Measurements from ENCODE around the gene SMPD4. TPM values are rescaled to one million over a fixed set of nuclear protein-coding genes. Genes with fewer than 3 reads are reported as not detected.
"Not testable (repeated sequence)": the region's sequence is repeated elsewhere in the genome, so short reads cannot be mapped to it uniquely, and the experiment has no call there.

Gene SMPD4
- total and polyA plus RNA-seq, 7 donors: 15.7 to 29.8 (median 24.8) TPM

DNA sequence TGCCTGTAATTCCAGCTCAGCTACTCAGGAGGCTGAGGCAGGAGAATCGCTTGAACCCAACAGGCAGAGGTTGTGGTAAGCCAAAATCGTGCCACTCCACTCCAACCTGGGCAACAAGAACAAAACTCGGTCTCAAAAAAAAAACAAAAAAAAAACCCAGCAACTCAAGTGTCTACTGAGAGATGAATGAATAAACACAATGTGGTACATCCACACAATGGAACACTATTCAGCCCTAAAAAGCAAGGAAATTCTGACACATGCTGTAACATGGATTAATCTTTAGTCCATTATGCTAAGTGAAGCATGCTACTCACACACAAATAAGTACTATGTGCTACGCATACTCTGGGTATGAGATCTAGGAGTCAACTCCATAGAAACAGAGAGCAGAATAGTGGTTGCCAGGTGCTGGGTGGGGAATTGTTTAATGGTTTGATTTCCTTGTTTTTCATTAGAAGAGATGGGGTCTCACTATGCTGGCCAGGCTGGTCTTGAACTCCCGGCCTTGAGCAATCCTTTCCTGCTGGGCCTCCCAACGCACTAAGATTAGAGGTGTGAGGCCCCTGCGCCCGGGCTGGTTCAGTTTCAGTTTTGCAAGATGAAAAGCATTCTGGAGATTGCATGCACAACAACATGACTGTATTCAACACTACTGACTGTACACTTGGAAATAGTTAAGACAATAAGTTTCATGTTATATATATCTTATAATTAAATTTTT is 15.9 kb downstream of the SMPD4 start:
- TF ChIP-seq, protein P1, sequence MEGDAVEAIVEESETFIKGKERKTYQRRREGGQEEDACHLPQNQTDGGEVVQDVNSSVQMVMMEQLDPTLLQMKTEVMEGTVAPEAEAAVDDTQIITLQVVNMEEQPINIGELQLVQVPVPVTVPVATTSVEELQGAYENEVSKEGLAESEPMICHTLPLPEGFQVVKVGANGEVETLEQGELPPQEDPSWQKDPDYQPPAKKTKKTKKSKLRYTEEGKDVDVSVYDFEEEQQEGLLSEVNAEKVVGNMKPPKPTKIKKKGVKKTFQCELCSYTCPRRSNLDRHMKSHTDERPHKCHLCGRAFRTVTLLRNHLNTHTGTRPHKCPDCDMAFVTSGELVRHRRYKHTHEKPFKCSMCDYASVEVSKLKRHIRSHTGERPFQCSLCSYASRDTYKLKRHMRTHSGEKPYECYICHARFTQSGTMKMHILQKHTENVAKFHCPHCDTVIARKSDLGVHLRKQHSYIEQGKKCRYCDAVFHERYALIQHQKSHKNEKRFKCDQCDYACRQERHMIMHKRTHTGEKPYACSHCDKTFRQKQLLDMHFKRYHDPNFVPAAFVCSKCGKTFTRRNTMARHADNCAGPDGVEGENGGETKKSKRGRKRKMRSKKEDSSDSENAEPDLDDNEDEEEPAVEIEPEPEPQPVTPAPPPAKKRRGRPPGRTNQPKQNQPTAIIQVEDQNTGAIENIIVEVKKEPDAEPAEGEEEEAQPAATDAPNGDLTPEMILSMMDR (IDR thresholded peaks at IDR 0.05): no peak
- ATAC-seq (no peak), DNase-seq (no peak)
- H3K27me3 ChIP-seq (ENCODE audit: insufficient read depth in 3 of 3, low read length in 2 of 3): no peaks in the 10 kb centered on the region
- no peak overlapping the region for H3K4me3 ChIP-seq
- H3K9me3 ChIP-seq: no peaks in the 10 kb centered on the region
- no peak overlapping the region for H3K27ac ChIP-seq
- intact Hi-C loops (cut with DNase I): no loop called here
- no peaks in the 10 kb centered on the region for H3K4me1 ChIP-seq
- WGBS, 3 donors: 95 to 98% (median 98%) methylated on average over 8 of the region's 8 CpGs
- H3K36me3 ChIP-seq (ENCODE audit: insufficient read depth in 1 of 2, low read depth in 1 of 2): peaks cover 8 to 81% of the 10 kb centered on the region in 2 donors

DNA sequence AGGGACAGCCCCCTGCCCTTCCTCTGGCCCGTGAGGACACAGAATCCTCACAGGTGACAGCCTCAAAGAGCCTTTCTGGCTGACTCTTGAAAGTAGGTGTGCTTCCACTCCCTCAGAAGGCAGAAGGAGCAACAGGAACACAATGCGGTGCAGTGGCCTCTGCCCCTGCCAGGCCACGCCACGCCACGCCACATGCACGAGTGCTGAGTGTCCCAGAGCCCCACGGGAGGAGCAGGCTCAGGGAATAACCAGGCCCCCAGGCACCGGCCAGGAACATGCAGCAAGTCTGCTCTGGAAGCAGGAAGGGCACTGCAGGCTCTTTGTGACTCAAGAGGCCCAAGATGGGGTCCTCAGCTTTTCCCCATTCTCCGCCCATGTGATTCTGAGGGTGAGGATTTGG is 18.4 kb downstream of the SMPD4 start:
- intact Hi-C loops (cut with DNase I): no loop called here
- Histone ChIP-seq H3K9me3 (no peaks in the 10 kb centered on the region), H3K27me3 (ENCODE audit: insufficient read depth in 3 of 3, low read length in 2 of 3) (no peaks in the 10 kb centered on the region), H3K4me1 (no peaks in the 10 kb centered on the region), H3K27ac (no peak overlapping the region), H3K4me3 (no peak overlapping the region), H3K36me3 (ENCODE audit: insufficient read depth in 1 of 2, low read depth in 1 of 2) (peaks cover 8 to 73% of the 10 kb centered on the region in 2 donors)
- TF ChIP-seq, protein P1 (IDR thresholded peaks at IDR 0.05): no peak
- ATAC-seq (no peak), DNase-seq (peak in 1 of 2 donors; percentile 31)
- WGBS, 3 donors: 93 to 96% (median 95%) methylated on average over 9 of the region's 9 CpGs

DNA sequence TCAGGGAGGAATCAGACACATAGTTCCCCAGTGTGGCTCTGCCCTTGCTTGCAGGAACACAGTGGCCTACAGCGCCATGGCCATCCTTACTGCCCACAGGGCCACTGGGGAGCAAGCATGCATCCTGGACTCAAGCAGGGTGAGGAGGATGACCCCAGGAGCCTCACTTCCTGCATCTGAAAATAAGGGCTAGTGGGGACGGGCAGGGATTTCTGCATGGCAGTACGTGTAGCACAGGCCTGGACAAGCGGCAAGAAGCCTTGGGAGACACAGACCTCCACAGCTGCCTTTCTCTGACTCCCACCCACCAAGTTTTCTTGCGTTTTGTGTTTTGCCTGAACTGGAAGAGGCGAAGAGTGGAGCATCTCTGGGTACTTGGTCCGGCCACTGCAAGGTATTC is 18.9 kb downstream of the SMPD4 start:
- ATAC-seq; H3K27me3 ChIP-seq (ENCODE audit: insufficient read depth in 3 of 3, low read length in 2 of 3); H3K27ac ChIP-seq; intact Hi-C loops (cut with DNase I); H3K4me1 ChIP-seq; H3K4me3 ChIP-seq; H3K9me3 ChIP-seq: not testable (repeated sequence)
- H3K36me3 ChIP-seq (ENCODE audit: insufficient read depth in 1 of 2, low read depth in 1 of 2): peaks cover 8 to 73% of the 10 kb centered on the region in 2 donors
- WGBS, 3 donors: 91 to 95% (median 91%) methylated on average over 6 to 7 of the region's 7 CpGs
- peak in 1 of 2 donors; percentile 10 for DNase-seq

DNA sequence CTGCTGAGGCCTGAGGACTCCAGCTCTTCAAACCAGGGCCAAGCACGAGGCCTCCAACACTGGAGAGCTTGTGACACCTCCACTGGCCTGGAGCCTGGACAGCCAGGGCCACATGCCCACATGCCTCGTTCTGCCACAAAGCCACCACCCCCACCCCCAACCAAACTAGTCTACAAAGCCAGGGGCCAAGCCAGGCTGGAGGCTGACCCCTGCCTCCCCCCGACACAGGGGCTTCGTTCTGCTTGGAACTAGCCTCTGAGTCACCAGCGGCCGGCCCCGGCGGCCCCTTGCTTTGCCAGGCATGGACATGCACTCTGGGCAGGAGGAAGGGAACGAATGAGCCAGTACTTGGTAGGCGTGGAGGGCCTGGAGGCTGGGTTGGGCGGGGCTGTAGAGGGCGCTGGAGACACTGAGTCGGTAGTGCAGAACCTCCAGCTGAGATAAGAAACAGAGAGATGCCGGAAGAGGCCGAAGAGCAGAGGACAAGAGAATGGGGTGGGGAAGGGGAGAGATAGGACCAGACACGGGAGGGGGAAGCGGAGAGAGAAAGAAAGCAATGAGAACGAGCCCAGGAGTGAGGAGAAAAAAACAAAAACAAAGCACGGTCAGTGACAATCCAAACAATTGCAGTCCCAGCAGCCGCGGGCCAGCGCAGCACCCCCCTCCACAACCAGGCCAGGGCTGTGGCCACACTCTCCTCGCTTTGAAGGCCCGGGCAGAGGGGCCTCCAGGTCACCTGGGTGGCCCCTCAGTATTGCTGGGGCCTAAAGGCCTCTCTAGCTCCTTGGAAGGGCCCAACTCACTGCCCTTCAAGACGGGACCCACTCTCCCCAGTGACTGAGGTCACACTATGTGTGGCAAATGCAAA is 20.3 kb downstream of the SMPD4 start:
- 82 to 85% (median 83%) methylated on average over 19 to 25 of the region's 25 CpGs for WGBS, 3 donors
- ATAC-seq; H3K4me3 ChIP-seq; H3K27ac ChIP-seq; intact Hi-C loops (cut with DNase I); H3K4me1 ChIP-seq; H3K9me3 ChIP-seq; H3K27me3 ChIP-seq (ENCODE audit: insufficient read depth in 3 of 3, low read length in 2 of 3): not testable (repeated sequence)
- H3K36me3 ChIP-seq (ENCODE audit: insufficient read depth in 1 of 2, low read depth in 1 of 2): peaks cover 4 to 59% of the 10 kb centered on the region in 2 donors
- peak in 1 of 2 donors; percentile 19 for DNase-seq

DNA sequence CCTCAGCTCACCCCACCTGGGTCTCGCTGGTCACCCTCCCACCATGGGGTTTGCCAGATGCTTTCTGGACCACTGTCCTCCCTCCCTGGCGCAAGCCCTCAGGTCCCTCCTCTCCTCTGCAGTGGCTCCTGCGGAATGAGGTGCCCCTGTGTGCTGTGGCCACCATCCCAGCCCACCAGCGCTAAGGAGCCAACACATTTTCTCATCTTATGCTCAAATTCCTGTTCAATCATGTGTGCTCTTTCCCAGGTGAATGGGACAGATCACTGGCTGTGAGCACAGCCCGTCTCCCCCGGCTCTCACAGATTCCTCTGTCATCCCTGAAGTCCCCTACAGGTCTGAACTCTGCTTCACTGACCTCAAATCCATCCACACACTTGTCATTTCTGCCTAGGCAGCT is 21.3 kb downstream of the SMPD4 start:
- Histone ChIP-seq H3K36me3 (ENCODE audit: insufficient read depth in 1 of 2, low read depth in 1 of 2) (peaks cover 0 to 51% of the 10 kb centered on the region in 2 donors), H3K27ac (no peak overlapping the region), H3K27me3 (ENCODE audit: insufficient read depth in 3 of 3, low read length in 2 of 3) (no peaks in the 10 kb centered on the region), H3K9me3 (no peaks in the 10 kb centered on the region), H3K4me3 (no peak overlapping the region), H3K4me1 (no peaks in the 10 kb centered on the region)
- TF ChIP-seq, protein P1 (IDR thresholded peaks at IDR 0.05): no peak
- DNase-seq: peak in 1 of 2 donors; percentile 14
- intact Hi-C loops (cut with DNase I): no loop called here
- no peak for ATAC-seq
- 94 to 99% (median 98%) methylated on average over 6 of the region's 6 CpGs for WGBS, 3 donors

DNA sequence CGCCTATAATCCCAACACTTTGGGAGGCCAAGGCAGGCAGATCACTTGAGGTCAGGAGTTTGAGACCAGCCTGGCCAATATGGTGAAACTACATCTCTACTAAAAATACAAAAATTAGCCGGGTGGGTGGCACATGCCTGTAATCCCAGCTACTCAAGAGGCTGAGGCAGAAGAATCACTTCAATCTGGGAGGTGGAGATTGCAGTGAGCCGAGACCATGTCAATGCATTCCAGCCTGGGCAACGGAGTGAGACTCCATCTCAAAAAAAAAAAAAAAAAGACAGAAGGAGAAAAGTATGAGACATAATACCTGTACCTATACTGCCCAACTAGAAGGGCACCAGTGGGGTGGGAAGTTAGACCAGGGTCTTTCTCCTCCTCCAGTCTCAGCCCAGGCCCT is 22.0 kb downstream of the SMPD4 start:
- peaks cover 0 to 52% of the 10 kb centered on the region in 2 donors for H3K36me3 ChIP-seq (ENCODE audit: insufficient read depth in 1 of 2, low read depth in 1 of 2)
- 90 to 92% (median 91%) methylated on average over 4 of the region's 4 CpGs for WGBS, 3 donors
- H3K27me3 ChIP-seq (ENCODE audit: insufficient read depth in 3 of 3, low read length in 2 of 3); H3K4me1 ChIP-seq; intact Hi-C loops (cut with DNase I); H3K9me3 ChIP-seq; DNase-seq; H3K4me3 ChIP-seq; H3K27ac ChIP-seq; ATAC-seq: not testable (repeated sequence)
